OCI-LY7 (cell line): ENCODE results near the gene NFIX. TPM values are rescaled to one million over a fixed set of nuclear protein-coding genes. Genes with fewer than 3 reads are reported as not detected.

Source experiments
- BruUV-seq: library from RNA; stranded (reverse); fragments of 400-500 nt; replicated peaks from 2 replicates; lab custom pipeline; 2021; lab: Mats Ljungman, UMichigan
- CTCF ChIA-PET: fragments of 300-600 bp; sonication (Branson Sonifier 250); formaldehyde crosslinking; loops from one replicate; lab custom pipeline; 2022; ENCODE audit warnings: antibody characterized with exemption; ENCODE audit not compliant: unreplicated experiment; lab: Charles Lee
- POLR2A ChIA-PET: fragments of 300-600 bp; sonication (Branson Sonifier 250); formaldehyde crosslinking; loops from one replicate; lab custom pipeline; 2022; ENCODE audit warnings: antibody characterized with exemption; lab: Charles Lee
- DNase-seq: peaks from one replicate; pipeline ENCODE4 v3.0.0-alpha.2; 2015; ENCODE audit warnings: low spot score
- H2AFZ ChIP-seq: fragments of 200-600 bp; sonication (generic), shearing (Covaris generic); 2 replicates; pipeline ENCODE4 v1.6.1; 2014; ENCODE audit warnings: mild to moderate bottlenecking, antibody characterized with exemption, low read length, moderate library complexity
- H3K27ac ChIP-seq: fragments of 200-600 bp; sonication (generic); 2 replicates; pipeline ENCODE4 v1.5.1; 2014; ENCODE audit warnings: mixed run types, low read depth, mild to moderate bottlenecking, moderate library complexity, low read length, inconsistent platforms; ENCODE audit not compliant: poor library complexity, severe bottlenecking
- H3K36me3 ChIP-seq: fragments of 200-600 bp; sonication (generic); 2 replicates; pipeline ENCODE4 v1.6.1; 2014; ENCODE audit warnings: mild to moderate bottlenecking, antibody characterized with exemption, low read length, moderate library complexity, mixed read lengths; ENCODE audit not compliant: insufficient read depth
- H3K4me1 ChIP-seq: fragments of 200-600 bp; sonication (generic); 2 replicates; pipeline ENCODE4 v1.5.1; 2014; ENCODE audit warnings: mild to moderate bottlenecking, low read length; ENCODE audit not compliant: insufficient read depth, poor library complexity, severe bottlenecking
- H3K4me2 ChIP-seq: fragments of 200-600 bp; sonication (generic); 2 replicates; pipeline ENCODE4 v1.6.1; 2014; ENCODE audit warnings: mild to moderate bottlenecking, low read length
- H3K4me3 ChIP-seq: fragments of 200-600 bp; sonication (generic); 2 replicates; pipeline ENCODE4 v1.5.1; 2014; ENCODE audit warnings: mild to moderate bottlenecking, low read depth, low read length; ENCODE audit not compliant: poor library complexity, severe bottlenecking
- H3K79me2 ChIP-seq: fragments of 200-600 bp; sonication (generic); 2 replicates; pipeline ENCODE4 v1.6.1; 2016; ENCODE audit warnings: low read depth, mild to moderate bottlenecking, low read length, moderate library complexity, mixed read lengths; ENCODE audit not compliant: insufficient read depth
- H3K9me2 ChIP-seq: fragments of 200-600 bp; sonication (generic); 2 replicates; pipeline ENCODE4 v1.6.1; 2016; ENCODE audit warnings: mild to moderate bottlenecking, low read length, mixed read lengths; ENCODE audit not compliant: insufficient read depth
- H3K9me3 ChIP-seq: fragments of 200-600 bp; sonication (generic); 2 replicates; pipeline ENCODE4 v1.6.1; 2014; ENCODE audit warnings: mild to moderate bottlenecking, mixed run types, low read length, mixed read lengths
- H4K20me1 ChIP-seq: fragments of 200-600 bp; sonication (generic); 2 replicates; pipeline ENCODE4 v1.6.1; 2014; ENCODE audit warnings: mild to moderate bottlenecking, antibody characterized with exemption, low read length, moderate library complexity, mixed read lengths; ENCODE audit not compliant: insufficient read depth
- EZH2phosphoT487 ChIP-seq: fragments of 200-600 bp; sonication (generic); IDR thresholded peaks from 2 replicates; pipeline ENCODE4 v1.6.1; 2018; ENCODE audit warnings: low read depth, borderline replicate concordance, mild to moderate bottlenecking, mixed run types, antibody characterized with exemption, low read length, moderate library complexity, mixed read lengths
- intact Hi-C: fragments of 100-400 bp; cut with micrococcal nuclease; formaldehyde crosslinking; loops from one replicate; pipeline ENCODE4 v1.10.0; 2022; ENCODE audit not compliant: unreplicated experiment
- total RNA-seq, 2 experiments: library from RNA; depleted of rRNA in 1 of 2; stranded (reverse); fragments of >200 nt in 1 of 2; shearing (Covaris generic) in 1 of 2; gene quantifications; 2 replicates each; pipeline ENCODE4 v1.2.3, GENCODE V29; 2014 to 2022
- TF ChIP-seq, protein P1 (sequence below): fragments of 200-600 bp; sonication (generic); conservative IDR thresholded peaks from 2 replicates; pipeline ENCODE4 v1.5.1; 2014; ENCODE audit warnings: mild to moderate bottlenecking, antibody characterized with exemption, low read length, moderate library complexity, mixed read lengths

Gene NFIX
- total RNA-seq, 2 experiments from 2014 or later: 0.16 to 0.72 TPM

GRCh38 chr19:13102416-13102665 lies 107.1 kb downstream of the NFIX start:
- POLR2A ChIA-PET: no interaction called here

GRCh38 chr19:13102666-13103580 lies 107.6 kb downstream of the NFIX start, which contains the start of gene LYL1:
Gene LYL1 (minus strand): TSS chr19:13102858. CDS start chr19:13101171, 1,687 bp downstream.
- POLR2A ChIA-PET: interaction anchor here (0.8 to 1.0 kb wide), 2 partner anchors 15 to 24 kb away, joined by 3 read pairs; partner anchors contain the start of gene NACC1
- Histone ChIP-seq H3K9me2 (no peaks in the 10 kb centered on the region), H3K4me3 (peak within 1 kb of the TSS; percentile 83), H4K20me1 (no peaks in the 10 kb centered on the region), H2AFZ (peak within 1 kb of the TSS; percentile 12; the same call in 1 of the 2 replicates), H3K4me2 (peak within 1 kb of the TSS; percentile 85), H3K36me3 (peaks cover 30% of the 10 kb centered on the region), H3K9me3 (no peaks in the 10 kb centered on the region), H3K4me1 (peaks cover 73% of the 10 kb centered on the region), H3K79me2 (peaks cover 17% of the 10 kb centered on the region), H3K27ac (peak within 1 kb of the TSS; percentile 96)
- peak; percentile 88 for DNase-seq
- CTCF ChIA-PET: interaction anchor here (1.3 kb wide), 1 partner anchor 49 kb away, joined by 3 read pairs; no protein-coding TSS in a partner anchor
- BruUV-seq: TSS peak; percentile 38
- no peak for TF ChIP-seq EZH2phosphoT487
- TF ChIP-seq, protein P1, sequence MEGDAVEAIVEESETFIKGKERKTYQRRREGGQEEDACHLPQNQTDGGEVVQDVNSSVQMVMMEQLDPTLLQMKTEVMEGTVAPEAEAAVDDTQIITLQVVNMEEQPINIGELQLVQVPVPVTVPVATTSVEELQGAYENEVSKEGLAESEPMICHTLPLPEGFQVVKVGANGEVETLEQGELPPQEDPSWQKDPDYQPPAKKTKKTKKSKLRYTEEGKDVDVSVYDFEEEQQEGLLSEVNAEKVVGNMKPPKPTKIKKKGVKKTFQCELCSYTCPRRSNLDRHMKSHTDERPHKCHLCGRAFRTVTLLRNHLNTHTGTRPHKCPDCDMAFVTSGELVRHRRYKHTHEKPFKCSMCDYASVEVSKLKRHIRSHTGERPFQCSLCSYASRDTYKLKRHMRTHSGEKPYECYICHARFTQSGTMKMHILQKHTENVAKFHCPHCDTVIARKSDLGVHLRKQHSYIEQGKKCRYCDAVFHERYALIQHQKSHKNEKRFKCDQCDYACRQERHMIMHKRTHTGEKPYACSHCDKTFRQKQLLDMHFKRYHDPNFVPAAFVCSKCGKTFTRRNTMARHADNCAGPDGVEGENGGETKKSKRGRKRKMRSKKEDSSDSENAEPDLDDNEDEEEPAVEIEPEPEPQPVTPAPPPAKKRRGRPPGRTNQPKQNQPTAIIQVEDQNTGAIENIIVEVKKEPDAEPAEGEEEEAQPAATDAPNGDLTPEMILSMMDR: no peak
- intact Hi-C loops: loop anchor here (1.0 kb wide), 1 partner anchor 13 kb away; the partner anchor contains the start of gene TRMT1

More at GRCh38 chr19:13102416-13102665, 107.1 kb downstream of the NFIX start:
- Histone ChIP-seq H3K36me3 (peaks cover 26% of the 10 kb centered on the region), H3K4me2 (peak overlapping the region; percentile 85), H3K4me1 (peaks cover 74% of the 10 kb centered on the region), H3K9me2 (no peaks in the 10 kb centered on the region), H2AFZ (peak overlapping the region; percentile 12; the same call in 1 of the 2 replicates), H3K27ac (peak overlapping the region; percentile 96), H3K4me3 (peak overlapping the region; percentile 83), H3K9me3 (no peaks in the 10 kb centered on the region), H4K20me1 (no peaks in the 10 kb centered on the region), H3K79me2 (peaks cover 17% of the 10 kb centered on the region)
- CTCF ChIA-PET: no interaction called here
- intact Hi-C loops: loop anchor here (1.0 kb wide), 1 partner anchor 14 kb away; the partner anchor contains the start of gene TRMT1
- no TSS peak for BruUV-seq
- no peak for TF ChIP-seq EZH2phosphoT487
- TF ChIP-seq, protein P1: no peak
- no peak for DNase-seq
